SK-N-SH treated with all-trans-retinoic acid at 6 μM for 48 hours (cell line): ENCODE measurements around the gene IPP.

ENCODE experiments used
- ATAC-seq: fragments of 200-7000 bp; cut with Tn5 transposase; 3 replicates; pipeline ENCODE4 v1.9.1; 2020; ENCODE audit warnings: mild to moderate bottlenecking, moderate library complexity
- ARNTL ChIP-seq: fragments of 450-650 bp; formaldehyde crosslinking; IDR thresholded peaks from 2 replicates; pipeline ENCODE4 v1.5.0; 2020; ENCODE audit warnings: low read depth, mild to moderate bottlenecking, moderate library complexity, borderline replicate concordance
- BACH2 ChIP-seq: fragments of 250-450 bp; sonication (Bioruptor Pico); IDR thresholded peaks from 2 replicates; pipeline ENCODE4 v1.9.0; 2021; ENCODE audit warnings: mild to moderate bottlenecking, borderline replicate concordance
- ESRRG ChIP-seq: fragments of 250-450 bp; sonication (Bioruptor Pico); IDR thresholded peaks from 2 replicates; pipeline ENCODE4 v1.6.1; 2021; ENCODE audit warnings: mild to moderate bottlenecking
- GLIS3 ChIP-seq: fragments of 250-450 bp; sonication (Bioruptor Pico); IDR thresholded peaks from 2 replicates; pipeline ENCODE4 v1.5.0; 2020; ENCODE audit warnings: mild to moderate bottlenecking, moderate library complexity
- ISL1 ChIP-seq: fragments of 250-450 bp; sonication (Bioruptor Pico); IDR thresholded peaks from 2 replicates; pipeline ENCODE4 v2.1.2; 2022; ENCODE audit warnings: mild to moderate bottlenecking, moderate library complexity
- OSR1 ChIP-seq: fragments of 250-450 bp; sonication (Bioruptor Pico); IDR thresholded peaks from 2 replicates; pipeline ENCODE4 v1.8.0; 2022; ENCODE audit warnings: moderate library complexity, mild to moderate bottlenecking, inconsistent platforms
- POU6F1 ChIP-seq: fragments of 250-450 bp; sonication (Bioruptor Pico); IDR thresholded peaks from 2 replicates; pipeline ENCODE4 v1.8.0; 2021; ENCODE audit warnings: low read depth, mild to moderate bottlenecking, moderate library complexity, borderline replicate concordance
- PPARA ChIP-seq: fragments of 250-450 bp; sonication (Bioruptor Pico); IDR thresholded peaks from 2 replicates; pipeline ENCODE4 v1.5.0; 2020; ENCODE audit warnings: mild to moderate bottlenecking, borderline replicate concordance
- SNAI2 ChIP-seq: fragments of 250-450 bp; sonication (Bioruptor Pico); IDR thresholded peaks from 2 replicates; pipeline ENCODE4 v1.5.0; 2020; ENCODE audit warnings: mild to moderate bottlenecking, moderate library complexity
- TCF4 ChIP-seq: fragments of 250-450 bp; sonication (Bioruptor Pico); IDR thresholded peaks from 2 replicates; pipeline ENCODE4 v1.8.0; 2021; ENCODE audit warnings: mild to moderate bottlenecking, moderate library complexity, borderline replicate concordance
- TOX ChIP-seq: fragments of 250-450 bp; sonication (Bioruptor Pico); IDR thresholded peaks from 2 replicates; pipeline ENCODE4 v1.8.0; 2021; ENCODE audit warnings: mild to moderate bottlenecking, moderate library complexity, borderline replicate concordance
- ZC3H10 ChIP-seq: fragments of 250-450 bp; sonication (Bioruptor Pico); IDR thresholded peaks from 2 replicates; pipeline ENCODE4 v1.5.1; 2021; ENCODE audit warnings: mild to moderate bottlenecking, moderate library complexity
- ZFP3 ChIP-seq: fragments of 250-450 bp; sonication (Bioruptor Pico); IDR thresholded peaks from 2 replicates; pipeline ENCODE4 v1.5.0; 2020; ENCODE audit warnings: mild to moderate bottlenecking, moderate library complexity
- ZFP30 ChIP-seq: fragments of 450-650 bp; formaldehyde crosslinking; IDR thresholded peaks from 2 replicates; pipeline ENCODE4 v1.5.0; 2022; ENCODE audit warnings: mild to moderate bottlenecking, moderate library complexity
- ZNF565 ChIP-seq: fragments of 450-650 bp; formaldehyde crosslinking; conservative IDR thresholded peaks from 2 replicates; pipeline ENCODE4 v1.5.0; 2020; ENCODE audit warnings: low read depth, mild to moderate bottlenecking, moderate library complexity
- ZNF70 ChIP-seq: fragments of 450-650 bp; formaldehyde crosslinking; IDR thresholded peaks from 2 replicates; pipeline ENCODE4 v1.5.0; 2020; ENCODE audit warnings: mild to moderate bottlenecking, moderate library complexity
- ZNF8 ChIP-seq: fragments of 450-650 bp; formaldehyde crosslinking; IDR thresholded peaks from 2 replicates; pipeline ENCODE4 v1.5.0; 2020; ENCODE audit warnings: mild to moderate bottlenecking, moderate library complexity
- TF ChIP-seq, protein P1 (sequence below): fragments of 250-450 bp; sonication (Bioruptor Pico); IDR thresholded peaks from 2 replicates; pipeline ENCODE4 v1.5.1; 2021; ENCODE audit warnings: mild to moderate bottlenecking, moderate library complexity
- TF ChIP-seq, protein P2 (sequence below): fragments of 250-450 bp; sonication (Bioruptor Pico); IDR thresholded peaks from 2 replicates; pipeline ENCODE4 v1.8.0; 2020; ENCODE audit warnings: mild to moderate bottlenecking, moderate library complexity, borderline replicate concordance
- TF ChIP-seq, protein P3 (sequence below): fragments of 250-450 bp; sonication (Bioruptor Pico); IDR thresholded peaks from 2 replicates; pipeline ENCODE4 v1.5.0; 2020; ENCODE audit warnings: mild to moderate bottlenecking, moderate library complexity
- TF ChIP-seq, protein P4 (sequence below): fragments of 250-450 bp; sonication (Bioruptor Pico); IDR thresholded peaks from 2 replicates; pipeline ENCODE4 v1.5.1; 2020; ENCODE audit warnings: low read depth, mild to moderate bottlenecking, moderate library complexity

Gene IPP

GRCh38 chr1:45753248-45754037 is 3.0 kb upstream of the IPP start:
- TF ChIP-seq ZFP30 (CRISPR knock-in tag) (no peak), ISL1 (CRISPR knock-in tag) (no peak)
- TF ChIP-seq, protein P1, sequence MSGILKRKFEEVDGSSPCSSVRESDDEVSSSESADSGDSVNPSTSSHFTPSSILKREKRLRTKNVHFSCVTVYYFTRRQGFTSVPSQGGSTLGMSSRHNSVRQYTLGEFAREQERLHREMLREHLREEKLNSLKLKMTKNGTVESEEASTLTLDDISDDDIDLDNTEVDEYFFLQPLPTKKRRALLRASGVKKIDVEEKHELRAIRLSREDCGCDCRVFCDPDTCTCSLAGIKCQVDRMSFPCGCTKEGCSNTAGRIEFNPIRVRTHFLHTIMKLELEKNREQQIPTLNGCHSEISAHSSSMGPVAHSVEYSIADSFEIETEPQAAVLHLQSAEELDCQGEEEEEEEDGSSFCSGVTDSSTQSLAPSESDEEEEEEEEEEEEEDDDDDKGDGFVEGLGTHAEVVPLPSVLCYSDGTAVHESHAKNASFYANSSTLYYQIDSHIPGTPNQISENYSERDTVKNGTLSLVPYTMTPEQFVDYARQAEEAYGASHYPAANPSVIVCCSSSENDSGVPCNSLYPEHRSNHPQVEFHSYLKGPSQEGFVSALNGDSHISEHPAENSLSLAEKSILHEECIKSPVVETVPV (CRISPR knock-in tag), result no peak
- TF ChIP-seq, all 23 proteins: peak for 0

DNA sequence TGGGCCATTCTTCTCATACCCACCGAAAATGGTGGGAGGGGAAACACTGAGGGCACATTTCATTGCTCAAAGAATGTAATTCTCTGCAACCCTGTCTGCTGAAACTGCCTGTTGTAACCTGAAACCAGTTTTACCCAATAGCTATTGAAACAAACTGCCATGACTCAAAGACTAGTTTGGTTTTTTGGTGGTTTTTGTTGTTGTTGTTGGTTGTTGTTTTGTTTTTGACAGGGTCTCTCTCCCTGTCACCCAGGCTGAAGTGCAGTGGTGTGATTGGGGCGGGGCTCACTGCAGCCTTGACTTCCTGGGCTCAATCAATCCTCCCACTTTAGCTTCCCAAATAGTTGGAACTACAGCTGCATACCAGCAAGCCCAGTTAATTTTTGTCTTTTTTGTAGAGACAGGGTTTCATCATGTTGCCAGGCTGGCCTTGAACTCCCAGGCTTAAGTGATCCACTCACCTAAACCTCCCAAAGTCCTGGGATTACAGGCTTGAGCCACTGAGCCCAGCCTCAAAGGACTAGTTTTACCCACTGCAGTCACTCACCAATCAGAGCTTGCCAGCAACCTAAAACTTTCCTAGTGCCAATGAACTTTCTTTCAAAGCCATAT is 2.1 kb upstream of the IPP start:
- no peak for TF ChIP-seq TCF4 (CRISPR knock-in tag)
- no peak for TF ChIP-seq OSR1 (CRISPR knock-in tag)
- TF ChIP-seq POU6F1 (CRISPR knock-in tag), result no peak
- TF ChIP-seq ZNF70, result no peak
- no peak for TF ChIP-seq GLIS3 (CRISPR knock-in tag)
- no peak for TF ChIP-seq ZFP3 (CRISPR knock-in tag)
- TF ChIP-seq PPARA (CRISPR knock-in tag), result no peak
- TF ChIP-seq TOX, result no peak
- no peak for TF ChIP-seq ESRRG
- TF ChIP-seq, protein P2, sequence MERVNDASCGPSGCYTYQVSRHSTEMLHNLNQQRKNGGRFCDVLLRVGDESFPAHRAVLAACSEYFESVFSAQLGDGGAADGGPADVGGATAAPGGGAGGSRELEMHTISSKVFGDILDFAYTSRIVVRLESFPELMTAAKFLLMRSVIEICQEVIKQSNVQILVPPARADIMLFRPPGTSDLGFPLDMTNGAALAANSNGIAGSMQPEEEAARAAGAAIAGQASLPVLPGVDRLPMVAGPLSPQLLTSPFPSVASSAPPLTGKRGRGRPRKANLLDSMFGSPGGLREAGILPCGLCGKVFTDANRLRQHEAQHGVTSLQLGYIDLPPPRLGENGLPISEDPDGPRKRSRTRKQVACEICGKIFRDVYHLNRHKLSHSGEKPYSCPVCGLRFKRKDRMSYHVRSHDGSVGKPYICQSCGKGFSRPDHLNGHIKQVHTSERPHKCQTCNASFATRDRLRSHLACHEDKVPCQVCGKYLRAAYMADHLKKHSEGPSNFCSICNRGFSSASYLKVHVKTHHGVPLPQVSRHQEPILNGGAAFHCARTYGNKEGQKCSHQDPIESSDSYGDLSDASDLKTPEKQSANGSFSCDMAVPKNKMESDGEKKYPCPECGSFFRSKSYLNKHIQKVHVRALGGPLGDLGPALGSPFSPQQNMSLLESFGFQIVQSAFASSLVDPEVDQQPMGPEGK (CRISPR knock-in tag), result no peak
- TF ChIP-seq, protein P3, sequence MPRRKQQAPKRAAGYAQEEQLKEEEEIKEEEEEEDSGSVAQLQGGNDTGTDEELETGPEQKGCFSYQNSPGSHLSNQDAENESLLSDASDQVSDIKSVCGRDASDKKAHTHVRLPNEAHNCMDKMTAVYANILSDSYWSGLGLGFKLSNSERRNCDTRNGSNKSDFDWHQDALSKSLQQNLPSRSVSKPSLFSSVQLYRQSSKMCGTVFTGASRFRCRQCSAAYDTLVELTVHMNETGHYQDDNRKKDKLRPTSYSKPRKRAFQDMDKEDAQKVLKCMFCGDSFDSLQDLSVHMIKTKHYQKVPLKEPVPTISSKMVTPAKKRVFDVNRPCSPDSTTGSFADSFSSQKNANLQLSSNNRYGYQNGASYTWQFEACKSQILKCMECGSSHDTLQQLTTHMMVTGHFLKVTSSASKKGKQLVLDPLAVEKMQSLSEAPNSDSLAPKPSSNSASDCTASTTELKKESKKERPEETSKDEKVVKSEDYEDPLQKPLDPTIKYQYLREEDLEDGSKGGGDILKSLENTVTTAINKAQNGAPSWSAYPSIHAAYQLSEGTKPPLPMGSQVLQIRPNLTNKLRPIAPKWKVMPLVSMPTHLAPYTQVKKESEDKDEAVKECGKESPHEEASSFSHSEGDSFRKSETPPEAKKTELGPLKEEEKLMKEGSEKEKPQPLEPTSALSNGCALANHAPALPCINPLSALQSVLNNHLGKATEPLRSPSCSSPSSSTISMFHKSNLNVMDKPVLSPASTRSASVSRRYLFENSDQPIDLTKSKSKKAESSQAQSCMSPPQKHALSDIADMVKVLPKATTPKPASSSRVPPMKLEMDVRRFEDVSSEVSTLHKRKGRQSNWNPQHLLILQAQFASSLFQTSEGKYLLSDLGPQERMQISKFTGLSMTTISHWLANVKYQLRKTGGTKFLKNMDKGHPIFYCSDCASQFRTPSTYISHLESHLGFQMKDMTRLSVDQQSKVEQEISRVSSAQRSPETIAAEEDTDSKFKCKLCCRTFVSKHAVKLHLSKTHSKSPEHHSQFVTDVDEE, result no peak
- TF ChIP-seq ZNF565 (CRISPR knock-in tag), result no peak
- TF ChIP-seq ARNTL (CRISPR knock-in tag), result no peak
- TF ChIP-seq ZC3H10 (CRISPR knock-in tag), result no peak
- ATAC-seq, result no peak

More at GRCh38 chr1:45753248-45754037, 3.0 kb upstream of the IPP start:
- ATAC-seq, result no peak

- no peak for ATAC-seq
- TF ChIP-seq ZNF565 (CRISPR knock-in tag) (no peak), ZFP3 (CRISPR knock-in tag) (no peak), BACH2 (CRISPR knock-in tag) (no peak), SNAI2 (CRISPR knock-in tag) (no peak), GLIS3 (CRISPR knock-in tag) (no peak), ARNTL (CRISPR knock-in tag) (no peak), ZNF8 (CRISPR knock-in tag) (no peak), ISL1 (CRISPR knock-in tag) (no peak), ESRRG (no peak), POU6F1 (CRISPR knock-in tag) (no peak), OSR1 (CRISPR knock-in tag) (no peak)
- TF ChIP-seq, protein P3, result no peak
- TF ChIP-seq, protein P4, sequence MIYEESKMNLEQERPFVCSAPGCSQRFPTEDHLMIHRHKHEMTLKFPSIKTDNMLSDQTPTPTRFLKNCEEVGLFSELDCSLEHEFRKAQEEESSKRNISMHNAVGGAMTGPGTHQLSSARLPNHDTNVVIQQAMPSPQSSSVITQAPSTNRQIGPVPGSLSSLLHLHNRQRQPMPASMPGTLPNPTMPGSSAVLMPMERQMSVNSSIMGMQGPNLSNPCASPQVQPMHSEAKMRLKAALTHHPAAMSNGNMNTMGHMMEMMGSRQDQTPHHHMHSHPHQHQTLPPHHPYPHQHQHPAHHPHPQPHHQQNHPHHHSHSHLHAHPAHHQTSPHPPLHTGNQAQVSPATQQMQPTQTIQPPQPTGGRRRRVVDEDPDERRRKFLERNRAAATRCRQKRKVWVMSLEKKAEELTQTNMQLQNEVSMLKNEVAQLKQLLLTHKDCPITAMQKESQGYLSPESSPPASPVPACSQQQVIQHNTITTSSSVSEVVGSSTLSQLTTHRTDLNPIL (CRISPR knock-in tag), result no peak
- TF ChIP-seq, all 23 proteins: peak for 0
These were observed 1.6 kb upstream of the IPP start for GRCh38 chr1:45752014-45752413.
